Tibial nerve (tissue), 4 donors: ENCODE measurements around the gene LRBA. TPM values are rescaled to one million over a fixed set of nuclear protein-coding genes. Genes with fewer than 3 reads are reported as not detected.
"Not testable (repeated sequence)": the region's sequence is repeated elsewhere in the genome, so short reads cannot be mapped to it uniquely, and the experiment has no call there.

Experiments
- DNase-seq, 2 donors: peaks; one replicate each; pipeline ENCODE4 v3.0.0-alpha.2; 2019; ENCODE audit warnings: low spot score in 2 of 2
- H3K27ac ChIP-seq, 4 donors: fragments of 200-600 bp; sonication (generic) in 3 of 4; one replicate each; pipeline ENCODE4 v1.5.1; 2017 to 2019; ENCODE audit warnings: mild to moderate bottlenecking in 1 of 4
- H3K27me3 ChIP-seq, 2 donors: fragments of 200-600 bp; sonication (generic) in 1 of 2; one replicate each; pipeline versions ENCODE4 v1.5.1 to v1.6.0; 2017 to 2019
- H3K36me3 ChIP-seq, 3 donors: fragments of 200-600 bp; sonication (generic); one replicate each; pipeline ENCODE4 v1.5.1; 2018 to 2019
- H3K4me1 ChIP-seq, 4 donors: fragments of 200-600 bp; sonication (generic) in 3 of 4; one replicate each; pipeline ENCODE4 v1.5.1; 2017 to 2019
- H3K4me3 ChIP-seq, 4 donors: fragments of 200-600 bp; sonication (generic) in 3 of 4; one replicate each; pipeline ENCODE4 v1.5.1; 2017 to 2019; ENCODE audit warnings: mild to moderate bottlenecking in 1 of 4, moderate library complexity in 1 of 4
- H3K9me3 ChIP-seq, 4 donors: fragments of 200-600 bp; sonication (generic) in 3 of 4; one replicate each; pipeline ENCODE4 v1.5.1; 2017 to 2019
- CTCF ChIP-seq, 5 experiments: fragments of 200-600 bp in 3 of 5; fragments of 450-650 bp in 2 of 5; sonication (generic) in 3 of 5; IDR thresholded peaks; one replicate each; pipeline ENCODE4 v1.5.1; 2016 to 2019; ENCODE audit warnings: antibody characterized with exemption in 5 of 5, mild to moderate bottlenecking in 3 of 5, moderate library complexity in 2 of 5
- EP300 ChIP-seq, 2 donors: sonication (generic); formaldehyde crosslinking; IDR thresholded peaks; one replicate each; pipeline ENCODE4 v1.6.1; 2017; ENCODE audit warnings: antibody characterized with exemption in 2 of 2, mild to moderate bottlenecking in 1 of 2
- POLR2A ChIP-seq, 2 donors: fragments of 450-650 bp; IDR thresholded peaks; one replicate each; pipeline ENCODE4 v1.6.1; 2017; ENCODE audit warnings: antibody characterized with exemption in 2 of 2, mild to moderate bottlenecking in 2 of 2, moderate library complexity in 2 of 2
- WGBS, 2 donors: methylation state at CpG; one replicate each; pipeline ENCODE4 v1.1.5; 2018; 5-methylcytosine and 5-hydroxymethylcytosine counted together
- total RNA-seq, 4 donors: library from RNA; depleted of rRNA; stranded (reverse); fragments of >200 nt; gene quantifications; one replicate each; pipeline ENCODE4 v1.1.0, GENCODE V29; 2016

LRBA gene
- total RNA-seq, 4 donors from 2014 or later = 35.4 to 43.1 (median 38.0) TPM

- 55 to 58% methylated on average over 4 of the region's 4 CpGs for WGBS, 2 donors
- H3K4me3 ChIP-seq = no peak overlapping the region
- no peaks in the 10 kb centered on the region for H3K27me3 ChIP-seq
- peaks cover 0 to 3% (median 0%) of the 10 kb centered on the region in 3 donors for H3K36me3 ChIP-seq
- no peak overlapping the region for H3K27ac ChIP-seq
- H3K9me3 ChIP-seq = peaks cover 0 to 1% (median 0%) of the 10 kb centered on the region in 4 donors
- DNase-seq = no peak
- no peaks in the 10 kb centered on the region for H3K4me1 ChIP-seq
- no peak for TF ChIP-seq POLR2A (IDR thresholded peaks at IDR 0.05)
- no peak for TF ChIP-seq EP300 (IDR thresholded peaks at IDR 0.05)
- TF ChIP-seq CTCF (IDR thresholded peaks at IDR 0.05) = no peak
Observed at GRCh38 chr4:150569998-150570535, 445.0 kb downstream of the LRBA start.

GRCh38 chr4:150569384-150569987, 445.6 kb downstream of the LRBA start:
- H3K4me1 ChIP-seq = no peaks in the 10 kb centered on the region
- DNase-seq = no peak
- WGBS, 2 donors = 80% methylated on average over 5 of the region's 5 CpGs
- peaks cover 0 to 9% (median 0%) of the 10 kb centered on the region in 3 donors for H3K36me3 ChIP-seq
- H3K27ac ChIP-seq = no peak overlapping the region
- H3K9me3 ChIP-seq = peaks cover 0 to 5% (median 0%) of the 10 kb centered on the region in 4 donors
- no peak overlapping the region for H3K4me3 ChIP-seq
- no peak for TF ChIP-seq POLR2A (IDR thresholded peaks at IDR 0.05)
- TF ChIP-seq EP300 (IDR thresholded peaks at IDR 0.05) = no peak
- TF ChIP-seq CTCF (IDR thresholded peaks at IDR 0.05) = no peak
- H3K27me3 ChIP-seq = no peaks in the 10 kb centered on the region

GRCh38 chr4:150567070-150567469, 448.0 kb downstream of the LRBA start:
- no peaks in the 10 kb centered on the region for H3K4me1 ChIP-seq
- no peak overlapping the region for H3K4me3 ChIP-seq
- no peak overlapping the region for H3K27ac ChIP-seq
- TF ChIP-seq POLR2A (IDR thresholded peaks at IDR 0.05) (no peak), CTCF (IDR thresholded peaks at IDR 0.05) (no peak), EP300 (IDR thresholded peaks at IDR 0.05) (no peak)
- 91 to 94% methylated on average over 3 of the region's 3 CpGs for WGBS, 2 donors
- H3K27me3 ChIP-seq = no peaks in the 10 kb centered on the region
- DNase-seq = no peak
- H3K9me3 ChIP-seq = peaks cover 0 to 8% (median 0%) of the 10 kb centered on the region in 4 donors
- peaks cover 0 to 10% (median 0%) of the 10 kb centered on the region in 3 donors for H3K36me3 ChIP-seq

- H3K27me3 ChIP-seq, DNase-seq, H3K4me3 ChIP-seq, H3K9me3 ChIP-seq, H3K36me3 ChIP-seq, H3K27ac ChIP-seq, H3K4me1 ChIP-seq: not testable (repeated sequence)
- WGBS, 2 donors = 98 to 100% methylated on average over 2 of the region's 2 CpGs
Observed at GRCh38 chr4:150564967-150565366, 450.1 kb downstream of the LRBA start.

- H3K9me3 ChIP-seq = peaks cover 0 to 8% (median 0%) of the 10 kb centered on the region in 4 donors
- TF ChIP-seq EP300 (IDR thresholded peaks at IDR 0.05) (no peak), CTCF (IDR thresholded peaks at IDR 0.05) (no peak), POLR2A (IDR thresholded peaks at IDR 0.05) (no peak)
- no peak overlapping the region for H3K4me3 ChIP-seq
- H3K4me1 ChIP-seq = no peaks in the 10 kb centered on the region
- H3K27ac ChIP-seq = no peak overlapping the region
- no peaks in the 10 kb centered on the region for H3K27me3 ChIP-seq
- DNase-seq = no peak
- H3K36me3 ChIP-seq = peaks cover 0 to 10% (median 0%) of the 10 kb centered on the region in 3 donors
Observed at GRCh38 chr4:150562751-150563150, 452.3 kb downstream of the LRBA start.
